ENCODE measurements around the gene CHSY1.

Gene CHSY1

DNA sequence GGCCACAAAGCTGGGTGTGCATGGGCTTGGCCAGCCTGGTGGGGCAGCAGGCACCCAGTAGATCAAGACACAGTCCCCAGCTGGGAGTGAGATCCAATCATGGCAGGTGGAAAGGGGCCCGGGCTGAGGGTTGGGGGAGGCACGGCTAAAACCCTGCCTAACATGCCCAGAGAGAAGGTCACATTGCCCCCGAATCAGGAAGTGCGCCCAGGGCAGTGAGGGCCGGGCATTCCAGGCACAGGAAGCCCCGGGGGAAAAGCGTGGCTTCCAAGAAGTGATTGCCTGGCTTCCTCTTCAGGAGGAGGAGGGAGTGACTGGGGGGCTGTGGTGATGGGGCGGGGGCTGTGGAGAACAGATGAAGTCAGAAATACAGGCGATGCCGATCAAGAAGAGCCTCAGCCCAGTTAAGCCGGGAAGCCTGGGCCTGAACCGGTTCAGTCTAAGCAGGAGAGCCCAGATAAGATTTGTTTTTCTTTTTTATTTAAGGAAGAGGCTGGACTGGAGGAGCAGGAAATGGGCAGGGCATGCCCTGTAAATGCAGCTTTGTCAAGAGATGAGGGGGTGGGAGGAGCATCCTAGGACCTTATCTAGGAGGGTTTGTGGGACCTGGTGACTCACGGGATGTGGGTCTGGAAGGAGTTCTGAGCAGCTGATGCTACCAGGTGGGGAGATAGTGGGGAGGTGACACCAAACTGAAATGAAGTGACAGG, 83.9 kb downstream of the CHSY1 start:
- no peaks in the 10 kb centered on the region for H3K4me1 ChIP-seq (ENCODE audit: insufficient read depth, insufficient read length)
- no peak overlapping the region for H3K4me3 ChIP-seq (ENCODE audit: insufficient read length, low read depth)
- H3K36me3 ChIP-seq (ENCODE audit: insufficient read depth, insufficient read length, low read length) = no peaks in the 10 kb centered on the region
- no peak overlapping the region for H3K9ac ChIP-seq (ENCODE audit: insufficient read length, low read depth)
- no peaks in the 10 kb centered on the region for H3K27me3 ChIP-seq (ENCODE audit: insufficient read depth, insufficient read length)
- TF ChIP-seq ZNF274 (IDR thresholded peaks at IDR 0.05; ENCODE audit: low read depth, low read length) (no peak), SUZ12 (IDR thresholded peaks at IDR 0.05; ENCODE audit: extremely low read depth, insufficient read depth, insufficient read length) (no peak), YY1 (IDR thresholded peaks at IDR 0.05; ENCODE audit: insufficient read depth, insufficient read length) (no peak)
- H3K9me3 ChIP-seq (ENCODE audit: insufficient read depth, low read length) = peaks cover 31% of the 10 kb centered on the region
- no peak for DNase-seq (ENCODE audit: low read depth, low spot score)

DNA sequence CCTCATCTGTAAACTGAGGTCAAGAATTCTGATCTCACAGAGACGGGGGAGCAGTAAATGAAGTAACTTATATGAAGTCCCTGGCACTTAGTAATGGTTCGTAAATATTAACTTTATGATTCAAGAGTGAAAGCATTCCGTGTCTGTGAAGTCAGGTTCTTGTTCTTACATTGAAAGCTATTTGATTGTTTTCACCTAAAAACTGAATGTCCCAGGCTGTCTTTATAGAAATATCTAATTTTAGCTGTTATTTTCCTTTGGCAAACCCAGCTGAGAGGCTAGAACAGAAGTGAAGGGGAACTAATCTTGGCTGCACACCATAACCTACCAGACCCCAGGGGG, 84.5 kb downstream of the CHSY1 start:
- Histone ChIP-seq H3K4me3 (ENCODE audit: insufficient read length, low read depth) (no peak overlapping the region), H3K36me3 (ENCODE audit: insufficient read depth, insufficient read length, low read length) (no peaks in the 10 kb centered on the region), H3K9me3 (ENCODE audit: insufficient read depth, low read length) (peaks cover 31% of the 10 kb centered on the region), H3K9ac (ENCODE audit: insufficient read length, low read depth) (no peak overlapping the region), H3K4me1 (ENCODE audit: insufficient read depth, insufficient read length) (no peaks in the 10 kb centered on the region), H3K27me3 (ENCODE audit: insufficient read depth, insufficient read length) (no peaks in the 10 kb centered on the region)
- DNase-seq (ENCODE audit: low read depth, low spot score) = no peak
- TF ChIP-seq SUZ12 (IDR thresholded peaks at IDR 0.05; ENCODE audit: extremely low read depth, insufficient read depth, insufficient read length) (no peak), ZNF274 (IDR thresholded peaks at IDR 0.05; ENCODE audit: low read depth, low read length) (no peak), YY1 (IDR thresholded peaks at IDR 0.05; ENCODE audit: insufficient read depth, insufficient read length) (no peak)

DNA sequence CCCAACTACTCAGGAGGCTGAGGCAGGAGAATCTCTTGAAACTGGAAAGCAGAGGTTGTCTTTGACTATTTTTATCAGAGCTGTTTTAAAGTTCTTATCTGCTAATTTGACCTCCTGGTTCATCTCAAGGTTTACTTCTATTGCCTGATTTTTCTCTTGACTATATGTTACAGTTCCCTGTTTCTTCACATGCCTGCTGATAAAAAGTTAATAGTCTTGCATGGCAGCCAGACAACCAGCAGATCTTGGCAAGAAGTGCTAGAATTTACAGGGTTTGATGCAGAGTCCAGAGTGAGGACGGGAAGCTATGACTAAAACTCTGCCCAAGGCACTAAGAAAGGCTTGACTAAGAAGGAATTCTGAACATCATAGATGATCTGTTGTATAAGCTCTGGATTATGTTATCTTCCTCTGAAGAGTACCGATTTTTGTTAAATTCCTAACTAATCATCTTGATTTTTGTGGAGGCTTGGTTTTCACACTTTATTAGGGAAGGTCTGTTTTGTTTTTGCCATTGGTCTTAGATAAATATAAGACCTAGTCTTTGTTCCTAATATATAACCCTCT, 85.9 kb downstream of the CHSY1 start:
- Histone ChIP-seq H3K4me1 (ENCODE audit: insufficient read depth, insufficient read length) (no peaks in the 10 kb centered on the region), H3K9me3 (ENCODE audit: insufficient read depth, low read length) (peaks cover 31% of the 10 kb centered on the region), H3K9ac (ENCODE audit: insufficient read length, low read depth) (no peak overlapping the region), H3K36me3 (ENCODE audit: insufficient read depth, insufficient read length, low read length) (no peaks in the 10 kb centered on the region), H3K27me3 (ENCODE audit: insufficient read depth, insufficient read length) (no peaks in the 10 kb centered on the region), H3K4me3 (ENCODE audit: insufficient read length, low read depth) (no peak overlapping the region)
- no peak for DNase-seq (ENCODE audit: low read depth, low spot score)
- TF ChIP-seq ZNF274 (IDR thresholded peaks at IDR 0.05; ENCODE audit: low read depth, low read length) = no peak
- no peak for TF ChIP-seq SUZ12 (IDR thresholded peaks at IDR 0.05; ENCODE audit: extremely low read depth, insufficient read depth, insufficient read length)
- no peak for TF ChIP-seq YY1 (IDR thresholded peaks at IDR 0.05; ENCODE audit: insufficient read depth, insufficient read length)

DNA sequence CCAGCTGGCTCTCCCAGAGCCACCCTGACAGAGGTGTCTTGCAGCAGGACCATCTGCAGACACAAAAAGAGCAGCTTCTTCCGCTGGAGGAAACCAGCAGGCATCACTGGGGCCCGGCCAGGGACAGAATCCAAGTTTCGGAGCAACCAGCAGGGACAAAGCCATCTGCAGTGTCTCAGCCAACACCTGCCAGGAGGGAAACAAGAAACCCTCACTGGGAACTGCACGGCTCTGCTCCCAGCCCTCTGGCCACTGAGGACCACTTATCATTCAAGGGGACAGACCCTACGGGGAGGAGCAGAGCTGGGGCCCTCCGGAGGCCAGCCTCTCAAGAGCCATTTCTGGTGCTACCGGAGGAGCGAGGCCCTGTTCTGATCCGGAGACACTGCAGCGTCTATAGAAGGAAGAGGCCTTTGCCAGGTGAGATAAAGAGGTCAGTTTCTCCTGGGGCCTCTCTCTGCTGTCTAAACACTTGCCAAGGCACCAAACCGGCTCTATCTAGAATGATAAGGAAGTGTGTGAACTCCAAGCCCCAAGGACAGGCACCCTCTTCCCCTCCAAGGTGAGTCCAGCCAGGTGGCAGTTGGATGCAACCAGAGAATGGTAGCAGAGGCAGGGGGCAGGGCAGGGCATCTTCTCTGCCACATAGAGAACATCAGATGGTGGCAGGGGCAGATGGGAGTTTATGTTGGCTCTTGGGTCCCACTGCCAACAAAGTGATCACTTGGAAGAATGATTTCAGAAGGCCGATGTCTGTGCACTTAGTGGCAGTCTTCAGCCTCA, 89.0 kb downstream of the CHSY1 start:
- Histone ChIP-seq H3K9ac (ENCODE audit: insufficient read length, low read depth) (no peak overlapping the region), H3K36me3 (ENCODE audit: insufficient read depth, insufficient read length, low read length) (no peaks in the 10 kb centered on the region), H3K4me1 (ENCODE audit: insufficient read depth, insufficient read length) (peaks cover 6% of the 10 kb centered on the region), H3K9me3 (ENCODE audit: insufficient read depth, low read length) (peaks cover 31% of the 10 kb centered on the region), H3K27me3 (ENCODE audit: insufficient read depth, insufficient read length) (no peaks in the 10 kb centered on the region), H3K4me3 (ENCODE audit: insufficient read length, low read depth) (no peak overlapping the region)
- TF ChIP-seq SUZ12 (IDR thresholded peaks at IDR 0.05; ENCODE audit: extremely low read depth, insufficient read depth, insufficient read length) (no peak), ZNF274 (IDR thresholded peaks at IDR 0.05; ENCODE audit: low read depth, low read length) (no peak), YY1 (IDR thresholded peaks at IDR 0.05; ENCODE audit: insufficient read depth, insufficient read length) (no peak)
- no peak for DNase-seq (ENCODE audit: low read depth, low spot score)

DNA sequence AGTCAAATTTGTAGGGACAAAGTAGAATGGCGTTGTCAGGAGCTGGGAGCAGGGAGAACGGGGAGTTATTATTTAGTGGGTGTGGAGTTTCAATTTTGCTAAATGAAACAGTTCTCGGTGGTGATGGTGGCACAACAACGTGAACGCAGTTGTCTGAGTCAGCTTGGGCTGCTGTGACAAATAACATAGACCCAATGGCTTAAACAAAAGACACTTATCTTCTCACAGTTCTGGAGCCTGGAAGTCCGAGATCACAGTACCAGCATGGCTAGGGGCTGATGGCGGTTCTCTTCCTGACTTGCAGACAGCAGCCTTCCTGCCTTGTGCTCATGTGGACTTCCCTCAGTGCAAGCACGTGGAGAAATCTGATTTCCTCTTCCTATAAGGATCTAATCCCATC, 90.2 kb downstream of the CHSY1 start:
- Histone ChIP-seq H3K27me3 (ENCODE audit: insufficient read depth, insufficient read length) (no peaks in the 10 kb centered on the region), H3K4me3 (ENCODE audit: insufficient read length, low read depth) (no peak overlapping the region), H3K36me3 (ENCODE audit: insufficient read depth, insufficient read length, low read length) (no peaks in the 10 kb centered on the region), H3K4me1 (ENCODE audit: insufficient read depth, insufficient read length) (peaks cover 6% of the 10 kb centered on the region), H3K9ac (ENCODE audit: insufficient read length, low read depth) (no peak overlapping the region), H3K9me3 (ENCODE audit: insufficient read depth, low read length) (peaks cover 24% of the 10 kb centered on the region)
- TF ChIP-seq SUZ12 (IDR thresholded peaks at IDR 0.05; ENCODE audit: extremely low read depth, insufficient read depth, insufficient read length) (no peak), YY1 (IDR thresholded peaks at IDR 0.05; ENCODE audit: insufficient read depth, insufficient read length) (no peak), ZNF274 (IDR thresholded peaks at IDR 0.05; ENCODE audit: low read depth, low read length) (no peak)
- DNase-seq (ENCODE audit: low read depth, low spot score) = no peak

DNA sequence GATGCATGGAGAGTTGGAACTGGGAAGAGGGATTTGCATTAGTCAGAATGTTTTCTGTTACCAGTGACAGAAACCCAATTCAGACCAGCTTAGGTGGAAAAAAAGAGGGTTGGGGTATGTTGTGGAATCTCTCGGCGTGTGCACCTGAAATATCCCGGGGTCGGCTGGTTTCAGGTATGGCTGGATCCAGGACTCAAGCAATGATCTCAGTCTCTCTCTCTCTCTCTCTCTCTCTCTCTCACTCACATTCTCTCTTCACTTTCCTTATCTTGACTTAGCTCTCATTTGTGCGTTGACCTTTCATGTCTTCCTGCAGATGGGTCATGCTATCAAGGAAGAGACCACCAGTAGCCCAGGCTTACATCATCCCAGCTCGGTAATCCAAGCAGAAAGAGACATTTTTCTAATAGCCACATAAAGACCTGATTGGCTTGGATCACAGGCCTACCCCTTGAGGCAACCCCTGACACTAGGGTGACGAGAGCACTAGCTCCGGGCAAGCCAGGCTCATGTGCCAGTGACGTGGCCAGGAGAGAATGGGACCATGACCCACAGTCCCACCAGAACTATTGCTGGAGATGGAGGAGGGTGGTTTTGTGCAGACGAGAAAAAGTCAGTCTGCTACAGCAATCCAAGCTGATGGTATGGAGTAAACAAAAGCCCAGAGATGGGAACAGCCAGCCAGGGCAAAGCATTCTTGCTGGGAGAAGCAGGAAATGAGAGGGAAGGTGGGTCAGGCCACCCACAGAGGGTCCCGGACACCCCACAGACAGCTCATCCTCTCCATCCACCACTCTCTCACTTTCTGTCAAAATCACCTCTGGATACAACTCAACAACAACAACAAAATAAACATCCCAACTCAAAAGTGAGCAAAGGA, 91.7 kb downstream of the CHSY1 start:
- Histone ChIP-seq H3K36me3 (ENCODE audit: insufficient read depth, insufficient read length, low read length) (no peaks in the 10 kb centered on the region), H3K27me3 (ENCODE audit: insufficient read depth, insufficient read length) (no peaks in the 10 kb centered on the region), H3K9me3 (ENCODE audit: insufficient read depth, low read length) (peaks cover 9% of the 10 kb centered on the region), H3K4me1 (ENCODE audit: insufficient read depth, insufficient read length) (peaks cover 6% of the 10 kb centered on the region), H3K4me3 (ENCODE audit: insufficient read length, low read depth) (no peak overlapping the region), H3K9ac (ENCODE audit: insufficient read length, low read depth) (no peak overlapping the region)
- no peak for TF ChIP-seq SUZ12 (IDR thresholded peaks at IDR 0.05; ENCODE audit: extremely low read depth, insufficient read depth, insufficient read length)
- TF ChIP-seq YY1 (IDR thresholded peaks at IDR 0.05; ENCODE audit: insufficient read depth, insufficient read length) = no peak
- no peak for TF ChIP-seq ZNF274 (IDR thresholded peaks at IDR 0.05; ENCODE audit: low read depth, low read length)
- DNase-seq (ENCODE audit: low read depth, low spot score) = no peak
